Hepatocyte (in vitro differentiated cells): ENCODE measurements around the gene ZNHIT2.

Experiments
- EZH2 ChIP-seq: fragments of 200-600 bp; sonication (generic); IDR thresholded peaks from 2 replicates; pipeline ENCODE4 v1.6.1; 2016; ENCODE audit warnings: antibody characterized with exemption, mild to moderate bottlenecking, borderline replicate concordance
- EZH2phosphoT487 ChIP-seq: fragments of 200-600 bp; sonication (generic); IDR thresholded peaks from one replicate; pipeline ENCODE4 v1.6.1; 2018; ENCODE audit warnings: antibody characterized with exemption, mild to moderate bottlenecking, low read depth, moderate library complexity; ENCODE audit not compliant: unreplicated experiment, severe bottlenecking
- TF ChIP-seq, protein P1 (sequence below): fragments of 200-600 bp; sonication (generic); IDR thresholded peaks from 2 replicates; pipeline ENCODE4 v1.5.1; 2016; ENCODE audit warnings: antibody characterized with exemption, mild to moderate bottlenecking; ENCODE audit not compliant: poor library complexity

DNA sequence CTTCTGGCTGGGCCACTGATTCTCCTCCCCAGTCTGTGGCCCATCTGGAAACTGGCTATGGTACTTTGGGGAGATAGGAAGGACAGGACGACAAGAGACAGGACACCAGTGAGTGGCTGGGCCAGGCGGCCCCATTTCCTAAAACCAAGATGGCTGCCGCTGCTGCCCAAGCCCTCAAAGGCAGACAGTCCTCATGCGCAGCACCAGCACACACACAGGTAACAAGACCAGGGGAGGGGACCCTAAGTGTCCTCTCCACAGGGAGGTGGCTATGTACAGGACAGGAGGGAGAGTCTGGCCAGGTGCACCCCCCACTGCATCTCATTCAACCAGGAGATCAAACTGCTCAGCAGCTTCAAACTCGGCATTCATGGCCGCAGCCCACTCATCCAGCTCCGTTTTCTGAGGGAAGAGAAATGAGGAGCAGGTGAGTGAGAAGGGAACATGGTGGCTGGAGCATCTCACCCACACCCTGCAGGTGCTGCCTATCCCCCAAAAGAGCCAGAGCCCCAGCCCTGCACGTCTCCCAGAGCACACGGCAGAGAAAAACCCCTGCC lies 38.6 kb downstream of the ZNHIT2 start:
- TF ChIP-seq EZH2: no peak
- TF ChIP-seq, protein P1, sequence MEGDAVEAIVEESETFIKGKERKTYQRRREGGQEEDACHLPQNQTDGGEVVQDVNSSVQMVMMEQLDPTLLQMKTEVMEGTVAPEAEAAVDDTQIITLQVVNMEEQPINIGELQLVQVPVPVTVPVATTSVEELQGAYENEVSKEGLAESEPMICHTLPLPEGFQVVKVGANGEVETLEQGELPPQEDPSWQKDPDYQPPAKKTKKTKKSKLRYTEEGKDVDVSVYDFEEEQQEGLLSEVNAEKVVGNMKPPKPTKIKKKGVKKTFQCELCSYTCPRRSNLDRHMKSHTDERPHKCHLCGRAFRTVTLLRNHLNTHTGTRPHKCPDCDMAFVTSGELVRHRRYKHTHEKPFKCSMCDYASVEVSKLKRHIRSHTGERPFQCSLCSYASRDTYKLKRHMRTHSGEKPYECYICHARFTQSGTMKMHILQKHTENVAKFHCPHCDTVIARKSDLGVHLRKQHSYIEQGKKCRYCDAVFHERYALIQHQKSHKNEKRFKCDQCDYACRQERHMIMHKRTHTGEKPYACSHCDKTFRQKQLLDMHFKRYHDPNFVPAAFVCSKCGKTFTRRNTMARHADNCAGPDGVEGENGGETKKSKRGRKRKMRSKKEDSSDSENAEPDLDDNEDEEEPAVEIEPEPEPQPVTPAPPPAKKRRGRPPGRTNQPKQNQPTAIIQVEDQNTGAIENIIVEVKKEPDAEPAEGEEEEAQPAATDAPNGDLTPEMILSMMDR: no peak
- no peak for TF ChIP-seq EZH2phosphoT487
